Prostate gland (tissue), 2 donors: ENCODE data around the gene SVOPL.

Source experiments
- CTCF ChIP-seq, 4 experiments: fragments of 200-600 bp in 2 of 4; fragments of 450-650 bp in 2 of 4; sonication (generic) in 2 of 4; IDR thresholded peaks; 1 replicate in 3 of 4; 2 replicates in 1 of 4; pipeline ENCODE4 v1.5.1; 2016 to 2019; ENCODE audit warnings: antibody characterized with exemption in 4 of 4, mild to moderate bottlenecking in 2 of 4, moderate library complexity in 2 of 4
- POLR2A ChIP-seq: fragments of 450-650 bp; IDR thresholded peaks from one replicate; pipeline ENCODE4 v1.6.1; 2016; ENCODE audit warnings: antibody characterized with exemption, mild to moderate bottlenecking
- POLR2AphosphoS5 ChIP-seq: sonication (generic); formaldehyde crosslinking; IDR thresholded peaks from one replicate; pipeline ENCODE4 v1.6.1; 2017; ENCODE audit warnings: antibody characterized with exemption

- TF ChIP-seq CTCF (IDR thresholded peaks at IDR 0.05) (no peak), POLR2A (no peak), POLR2AphosphoS5 (no peak)
Observed at GRCh38 chr7:138630059-138630610, 71.0 kb downstream of the SVOPL start.
